Measurements from ENCODE around the gene RAD52.

DNA sequence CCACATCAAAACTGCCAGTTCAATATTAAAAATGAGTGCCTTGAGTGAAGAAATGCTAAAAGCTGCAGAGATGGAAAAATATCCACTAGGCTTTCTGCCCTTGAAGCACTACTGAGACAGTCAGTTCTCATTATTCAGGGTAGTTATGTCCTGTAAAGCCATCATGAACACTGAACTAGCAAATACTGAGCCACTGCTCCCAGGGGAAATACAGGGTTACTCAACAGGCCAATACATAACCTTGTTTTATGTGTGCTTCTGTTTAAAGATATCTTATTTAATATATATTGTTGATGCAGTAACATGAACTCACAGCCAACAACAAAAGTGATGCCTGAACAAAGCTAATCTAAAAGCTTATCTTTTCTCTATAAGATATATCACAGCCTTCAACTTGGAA, 3.3 kb downstream of the RAD52 start:
- TF ChIP-seq, protein P1, sequence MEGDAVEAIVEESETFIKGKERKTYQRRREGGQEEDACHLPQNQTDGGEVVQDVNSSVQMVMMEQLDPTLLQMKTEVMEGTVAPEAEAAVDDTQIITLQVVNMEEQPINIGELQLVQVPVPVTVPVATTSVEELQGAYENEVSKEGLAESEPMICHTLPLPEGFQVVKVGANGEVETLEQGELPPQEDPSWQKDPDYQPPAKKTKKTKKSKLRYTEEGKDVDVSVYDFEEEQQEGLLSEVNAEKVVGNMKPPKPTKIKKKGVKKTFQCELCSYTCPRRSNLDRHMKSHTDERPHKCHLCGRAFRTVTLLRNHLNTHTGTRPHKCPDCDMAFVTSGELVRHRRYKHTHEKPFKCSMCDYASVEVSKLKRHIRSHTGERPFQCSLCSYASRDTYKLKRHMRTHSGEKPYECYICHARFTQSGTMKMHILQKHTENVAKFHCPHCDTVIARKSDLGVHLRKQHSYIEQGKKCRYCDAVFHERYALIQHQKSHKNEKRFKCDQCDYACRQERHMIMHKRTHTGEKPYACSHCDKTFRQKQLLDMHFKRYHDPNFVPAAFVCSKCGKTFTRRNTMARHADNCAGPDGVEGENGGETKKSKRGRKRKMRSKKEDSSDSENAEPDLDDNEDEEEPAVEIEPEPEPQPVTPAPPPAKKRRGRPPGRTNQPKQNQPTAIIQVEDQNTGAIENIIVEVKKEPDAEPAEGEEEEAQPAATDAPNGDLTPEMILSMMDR (IDR thresholded peaks at IDR 0.05): no peak
- TF ChIP-seq EZH2 (IDR thresholded peaks at IDR 0.05; ENCODE audit: borderline replicate concordance, insufficient read depth, low read depth, low read length, poor library complexity, severe bottlenecking): no peak
